GM21367 (cell line): ENCODE measurements around the gene SLC5A1.
"Not testable (repeated sequence)": the region's sequence is repeated elsewhere in the genome, so short reads cannot be mapped to it uniquely, and the experiment has no call there.

Source experiments
- ATAC-seq: cut with Tn5 transposase; IDR thresholded peaks from one replicate; pipeline ENCODE4 v1.9.1; 2021; ENCODE audit not compliant: unreplicated experiment

The SLC5A1 gene

GRCh38 chr22:32083814-32084213 is 40.8 kb downstream of the SLC5A1 start:
- no peak for ATAC-seq

- no peak for ATAC-seq
Measured at GRCh38 chr22:32088084-32088483, 45.0 kb downstream of the SLC5A1 start.

- ATAC-seq = no peak
Measured at GRCh38 chr22:32097018-32097417, 54.0 kb downstream of the SLC5A1 start.

DNA sequence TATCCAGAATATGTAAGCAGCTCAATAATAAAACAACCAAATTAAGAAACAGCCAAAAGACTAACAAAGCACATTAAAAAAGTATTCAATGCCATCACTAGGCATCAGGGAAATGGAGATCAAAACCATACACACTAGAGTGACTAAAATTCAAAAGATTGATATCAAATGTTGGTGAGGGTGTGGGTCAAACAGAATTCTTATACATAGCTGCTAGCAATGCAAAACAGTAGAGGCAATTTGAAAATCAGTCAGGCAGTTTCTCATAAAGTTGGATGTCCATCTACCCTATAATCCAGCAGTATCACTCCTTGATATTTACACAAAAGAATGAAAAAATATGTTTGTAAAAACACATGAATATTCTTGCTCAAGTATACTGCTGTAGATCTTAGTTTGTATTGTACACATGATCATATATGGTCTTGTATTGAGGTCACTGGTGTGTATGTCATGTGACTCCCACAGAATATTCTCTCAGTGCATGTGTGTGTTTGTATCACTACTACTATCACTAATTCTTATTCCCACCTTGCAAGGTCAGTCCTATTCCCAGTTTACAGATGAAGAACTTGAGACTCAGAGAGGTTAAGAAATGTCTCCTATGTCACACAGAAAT is 54.9 kb downstream of the SLC5A1 start:
- no peak for ATAC-seq

- ATAC-seq = no peak
Measured at GRCh38 chr22:32100711-32101110, 57.6 kb downstream of the SLC5A1 start.

GRCh38 chr22:32103658-32104315 is 60.7 kb downstream of the SLC5A1 start:
- no peak for ATAC-seq

DNA sequence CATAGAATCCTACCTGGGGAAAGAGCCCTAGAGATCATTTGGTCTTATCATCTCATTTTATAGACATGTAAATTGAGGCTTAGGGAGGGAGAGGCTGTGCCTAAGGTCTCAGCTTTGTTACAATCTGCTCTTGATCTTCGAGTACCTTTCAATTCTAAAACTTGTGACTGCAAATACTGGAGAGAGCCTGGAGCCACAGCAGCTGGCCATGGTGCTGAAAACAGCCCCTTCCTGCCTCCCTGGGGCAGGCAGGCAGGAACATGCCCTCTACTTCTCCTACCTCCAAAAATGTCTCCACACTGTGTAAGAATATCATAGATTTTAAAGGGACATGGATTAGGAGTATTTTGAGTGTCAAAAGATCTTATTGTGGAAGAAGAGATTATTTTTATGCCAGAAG is 63.9 kb downstream of the SLC5A1 start:
- ATAC-seq = no peak

DNA sequence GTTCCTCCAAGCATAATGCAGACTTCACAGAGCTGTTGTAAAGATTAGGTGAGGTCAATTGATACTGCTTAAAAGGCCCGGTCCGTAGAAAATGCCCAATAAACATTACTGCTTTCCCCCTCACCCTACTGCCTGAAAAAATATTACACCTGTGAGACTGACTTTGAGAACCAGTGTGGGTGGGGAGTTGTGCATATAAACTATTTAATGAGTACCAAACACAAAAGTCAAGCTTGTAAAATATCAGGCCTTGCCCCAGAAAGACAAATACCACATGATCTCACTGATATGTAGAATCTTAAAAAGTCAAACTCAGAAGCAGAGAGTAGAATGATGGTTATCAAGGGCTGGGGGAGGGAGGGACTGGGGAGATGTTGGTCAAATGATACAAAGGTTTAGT is 69.3 kb downstream of the SLC5A1 start:
- no peak for ATAC-seq

DNA sequence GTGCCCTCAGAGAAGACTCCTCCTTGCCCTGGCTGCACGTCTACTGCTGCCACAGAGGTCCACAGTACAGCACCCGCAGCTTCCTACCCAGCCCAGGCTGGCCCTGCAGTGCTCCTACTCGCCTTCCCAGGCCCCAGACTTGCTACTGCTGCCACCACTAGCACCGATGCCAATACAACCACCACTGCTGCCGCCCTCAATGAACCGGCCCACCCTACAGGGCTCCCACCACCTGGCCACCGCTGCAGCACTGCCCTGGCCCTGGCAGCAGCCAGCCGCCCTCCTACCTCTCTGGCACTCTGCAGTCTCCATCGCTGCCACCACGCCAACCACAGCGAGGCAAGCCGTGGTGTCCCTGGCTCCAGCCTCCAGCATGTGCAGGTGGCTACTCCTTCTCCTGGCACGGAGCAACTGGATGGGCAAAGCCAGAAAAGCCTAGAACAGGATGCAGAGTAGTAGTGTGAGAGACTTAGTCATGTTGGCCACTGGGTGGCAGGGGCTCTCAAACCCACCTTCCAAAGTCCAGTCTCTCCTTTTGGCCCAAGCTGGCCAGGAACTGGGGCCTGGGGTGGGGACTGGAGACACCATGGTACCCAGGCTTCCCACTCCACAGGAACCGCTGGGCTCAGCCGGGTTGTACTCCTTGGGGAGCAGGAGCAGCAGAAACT is 76.6 kb downstream of the SLC5A1 start:
- no peak for ATAC-seq

DNA sequence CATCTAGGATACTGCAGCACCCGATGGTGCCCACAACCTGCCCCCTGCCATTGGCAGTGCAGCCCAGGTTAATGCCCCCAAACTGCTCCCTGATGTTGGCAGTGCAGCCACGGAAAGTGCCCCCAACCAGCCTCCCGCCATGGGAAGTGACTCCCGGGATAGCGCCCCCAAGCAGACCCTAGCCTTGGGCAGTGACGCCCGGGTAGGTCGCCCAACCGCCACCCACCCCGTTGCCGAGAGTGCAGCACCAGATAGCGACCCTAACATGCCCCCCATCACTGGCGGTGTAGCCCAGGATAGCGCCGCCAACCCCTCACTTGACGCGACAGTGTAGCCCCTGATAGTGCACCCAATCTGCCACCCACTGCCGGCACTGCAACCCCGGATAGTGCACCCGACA is 77.5 kb downstream of the SLC5A1 start:
- no peak for ATAC-seq

- ATAC-seq = no peak
Measured at GRCh38 chr22:32122899-32123298, 79.8 kb downstream of the SLC5A1 start.

DNA sequence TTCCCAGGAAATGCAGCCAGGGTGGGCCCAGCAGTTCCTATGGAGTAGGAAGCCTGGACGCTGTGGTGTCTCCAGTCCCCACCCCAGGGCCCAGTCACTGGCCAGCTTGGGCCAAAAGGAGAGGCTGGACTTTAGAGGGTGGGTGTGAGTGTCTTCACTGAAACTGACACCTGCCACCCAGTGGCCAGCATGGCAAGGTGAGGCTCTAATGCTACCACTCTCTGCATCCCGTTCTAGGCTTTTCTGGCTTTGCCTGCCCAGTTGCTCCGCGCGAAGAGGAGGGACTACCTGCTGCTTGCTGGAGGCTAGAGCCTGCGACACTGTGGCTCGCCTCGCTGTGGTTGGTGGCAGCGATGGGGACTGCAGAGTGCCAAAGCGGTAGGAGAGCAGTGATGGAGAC is 80.6 kb downstream of the SLC5A1 start:
- ATAC-seq = no peak

DNA sequence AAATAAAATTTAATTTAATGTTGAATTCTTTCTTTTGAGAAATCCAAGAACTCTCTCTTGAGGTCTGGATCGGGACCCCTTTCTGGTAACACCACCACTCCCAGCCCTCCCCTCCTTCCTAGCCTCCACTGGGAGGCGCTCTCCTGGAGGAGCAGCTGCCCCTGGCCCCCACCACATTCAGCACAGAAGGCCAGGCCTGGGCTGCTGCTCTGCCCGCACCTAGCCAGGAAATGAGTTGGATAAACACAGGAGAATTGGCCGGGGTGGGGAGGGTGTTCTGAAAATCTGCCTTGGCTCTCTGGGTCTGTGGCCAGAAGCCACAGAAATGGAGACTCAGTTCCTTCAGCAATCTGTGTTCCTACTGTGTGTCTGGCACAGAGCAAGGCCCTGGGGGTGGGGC is 84.8 kb downstream of the SLC5A1 start:
- no peak for ATAC-seq

DNA sequence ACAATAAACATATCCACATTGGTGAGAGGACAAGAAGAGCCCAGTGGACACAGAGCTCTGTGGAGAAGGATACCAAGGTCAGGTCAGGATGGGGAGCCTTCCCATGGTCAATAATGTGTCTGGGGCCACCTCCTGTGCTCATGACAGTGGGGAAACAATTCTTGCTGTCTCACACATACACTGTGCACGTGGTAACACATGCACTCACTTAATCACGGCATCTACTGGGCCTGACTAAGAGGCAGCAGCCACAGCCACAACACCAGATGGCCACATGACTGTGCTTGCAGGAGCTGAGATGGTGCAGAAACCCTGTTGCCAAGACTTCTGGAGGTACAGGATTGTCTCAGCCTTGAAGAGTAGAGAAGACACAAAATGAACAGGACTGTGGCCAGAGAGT is 87.4 kb downstream of the SLC5A1 start:
- ATAC-seq = no peak

- no peak for ATAC-seq
Measured at GRCh38 chr22:32132126-32132525, 89.1 kb downstream of the SLC5A1 start.

GRCh38 chr22:32132783-32133182 is 89.7 kb downstream of the SLC5A1 start:
- ATAC-seq = no peak

DNA sequence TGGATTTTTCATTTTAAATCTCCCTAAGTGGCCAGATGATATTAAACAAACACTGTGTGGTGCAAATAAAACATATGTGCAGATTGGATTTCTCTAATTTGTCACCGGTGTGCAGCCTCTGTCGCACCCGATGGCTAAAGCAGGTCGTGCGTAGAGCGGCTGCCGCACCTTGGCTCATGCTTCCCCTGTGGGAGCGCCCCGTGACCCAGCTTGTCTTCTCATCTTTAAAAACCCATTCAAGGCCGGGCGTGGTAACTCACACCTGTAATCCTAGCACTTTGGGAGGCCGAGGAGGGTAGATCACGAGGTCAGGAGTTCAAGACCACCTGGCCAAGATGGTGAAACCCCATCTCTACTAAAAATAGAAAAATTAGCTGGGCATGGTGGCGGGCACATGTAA is 91.7 kb downstream of the SLC5A1 start:
- not testable (repeated sequence) for ATAC-seq

DNA sequence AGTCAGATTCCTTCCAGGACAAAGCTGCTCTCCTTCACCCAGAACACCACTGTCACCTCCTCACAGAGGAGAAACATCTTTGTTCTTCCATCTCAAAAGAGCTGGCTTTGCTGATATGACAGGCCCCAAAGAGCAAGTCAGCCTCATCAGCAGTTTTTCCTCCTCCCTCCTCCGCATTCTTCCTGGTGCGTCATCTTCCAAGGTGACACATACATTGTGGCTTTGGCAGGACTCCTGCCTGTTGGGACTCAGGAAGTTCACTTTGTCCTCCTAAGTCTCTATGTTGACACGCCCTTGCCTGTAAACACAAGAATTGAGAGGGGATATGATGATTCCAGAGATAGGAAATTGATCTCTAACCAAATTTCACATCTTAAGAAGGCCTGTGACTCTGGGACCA is 92.9 kb downstream of the SLC5A1 start:
- not testable (repeated sequence) for ATAC-seq

- not testable (repeated sequence) for ATAC-seq
Measured at GRCh38 chr22:32136881-32137280, 93.8 kb downstream of the SLC5A1 start.

DNA sequence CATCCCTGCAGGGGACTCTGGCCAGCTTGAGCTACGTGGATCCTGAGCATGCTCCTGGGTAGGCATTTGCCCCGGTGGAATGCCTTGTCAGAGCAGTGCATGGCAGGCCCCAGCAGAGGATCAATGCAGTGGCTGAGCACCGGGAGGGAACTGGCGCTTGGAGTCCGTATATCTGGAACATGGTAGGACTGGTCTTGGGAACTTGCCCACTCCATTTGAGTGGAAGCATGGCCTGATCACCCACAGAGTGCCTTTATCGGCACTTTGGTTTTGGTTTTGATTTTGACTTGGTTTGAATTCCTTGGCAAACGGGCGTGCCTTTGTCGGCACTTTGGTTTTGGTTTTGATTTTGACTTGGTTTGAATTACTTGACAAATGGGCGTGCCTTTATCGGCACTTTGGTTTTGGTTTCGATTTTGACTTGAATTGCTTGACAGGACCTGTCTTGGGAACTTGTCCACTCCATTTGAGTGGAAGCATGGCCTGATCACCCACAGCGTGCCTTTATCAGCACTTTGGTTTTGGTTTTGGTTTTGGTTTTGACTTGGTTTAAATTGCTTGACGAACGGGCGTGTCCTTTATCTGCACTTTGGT is 94.8 kb downstream of the SLC5A1 start:
- not testable (repeated sequence) for ATAC-seq

- not testable (repeated sequence) for ATAC-seq
Measured at GRCh38 chr22:32138576-32138975, 95.5 kb downstream of the SLC5A1 start.

DNA sequence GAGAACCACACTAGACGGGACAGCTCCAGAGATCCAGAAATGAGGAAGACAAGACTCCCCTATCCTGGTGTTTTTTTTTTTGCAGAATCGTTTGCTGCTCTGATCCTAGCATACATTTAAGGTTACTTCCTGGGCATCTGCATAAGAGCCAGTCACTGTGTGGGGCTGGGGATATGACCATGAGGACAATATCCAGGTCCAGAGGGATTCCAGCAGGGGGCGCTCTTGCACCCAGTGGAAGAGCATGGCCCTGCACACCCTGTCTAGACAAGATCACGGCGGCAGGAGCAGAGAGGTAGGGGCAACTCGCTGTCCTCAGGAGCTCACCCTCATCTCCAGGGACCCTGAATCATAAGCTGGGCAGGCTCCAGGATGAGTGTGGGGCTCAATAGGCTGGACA is 97.6 kb downstream of the SLC5A1 start:
- ATAC-seq = not testable (repeated sequence)
